Endometrial microvascular endothelial cells (primary cell): ENCODE measurements around the gene TMEM198. TPM values are rescaled to one million over a fixed set of nuclear protein-coding genes. Genes with fewer than 3 reads are reported as not detected.

Experiments
- in situ Hi-C: cut with HindIII; loops from 2 replicates; pipeline ENCODE4 v1.10.0; 2017; ENCODE audit warnings: low sequenced_read_pairs, low pct_unique_long_range_greater_than_20kb; ENCODE audit errors: inconsistent ontology term
- total RNA-seq: library from RNA; depleted of rRNA; stranded (reverse); fragments of >200 nt; gene quantifications from one replicate; pipeline ENCODE4 v1.2.3, GENCODE V29; 2015; ENCODE audit errors: inconsistent ontology term

TMEM198 gene
- total RNA-seq, 1 donor from 2014 or later: not detected

GRCh38 chr2:219556413-219556812 is 12.6 kb downstream of the TMEM198 start:
- in situ Hi-C loops: no loop called here

- in situ Hi-C loops: no loop called here
These were observed 13.5 kb downstream of the TMEM198 start for GRCh38 chr2:219557320-219557719.

GRCh38 chr2:219557791-219558785 is 14.3 kb downstream of the TMEM198 start:
- in situ Hi-C loops: no loop called here

- in situ Hi-C loops: no loop called here
These were observed 15.5 kb downstream of the TMEM198 start for GRCh38 chr2:219559156-219559915.

- in situ Hi-C loops: no loop called here
These were observed 16.4 kb downstream of the TMEM198 start for GRCh38 chr2:219560037-219560892.

GRCh38 chr2:219560893-219561178 is 17.0 kb downstream of the TMEM198 start:
- in situ Hi-C loops: no loop called here

GRCh38 chr2:219561179-219562048 is 17.6 kb downstream of the TMEM198 start:
- in situ Hi-C loops: no loop called here

GRCh38 chr2:219562049-219563020 is 18.5 kb downstream of the TMEM198 start:
- in situ Hi-C loops: no loop called here

- in situ Hi-C loops: no loop called here
These were observed 19.6 kb downstream of the TMEM198 start for GRCh38 chr2:219563271-219563928.

- in situ Hi-C loops: no loop called here
These were observed 21.6 kb downstream of the TMEM198 start for GRCh38 chr2:219565130-219566080.

- in situ Hi-C loops: no loop called here
These were observed 22.8 kb downstream of the TMEM198 start for GRCh38 chr2:219566640-219567039.

- in situ Hi-C loops: no loop called here
These were observed 23.3 kb downstream of the TMEM198 start for GRCh38 chr2:219567131-219567530.

- in situ Hi-C loops: no loop called here
These were observed 24.0 kb downstream of the TMEM198 start for GRCh38 chr2:219567791-219568361.

- in situ Hi-C loops: no loop called here
These were observed 25.2 kb downstream of the TMEM198 start for GRCh38 chr2:219569041-219569440.

- in situ Hi-C loops: no loop called here
These were observed 25.8 kb downstream of the TMEM198 start for GRCh38 chr2:219569635-219570034.
